Natural killer cell (primary cell): ENCODE results near the gene XCL1. TPM values are rescaled to one million over a fixed set of nuclear protein-coding genes. Genes with fewer than 3 reads are reported as not detected.

Experiments used
- ATAC-seq, 3 donors: fragments of 150-1000 bp in 2 of 3; fragments of 200-7000 bp in 1 of 3; cut with Tn5 transposase; 1 replicate in 1 of 3; 2 replicates in 2 of 3; pipeline ENCODE4 v1.10.0; 2021; ENCODE audit warnings: mild to moderate bottlenecking in 2 of 3, moderate library complexity in 2 of 3
- DNase-seq, 2 donors: peaks; one replicate each; pipeline versions ENCODE4 v3.0.0 to v3.0.0-alpha.2; 2013 to 2021; ENCODE audit warnings: mixed read lengths in 1 of 2
- H3K27ac ChIP-seq: one replicate; pipeline ENCODE4 v1.5.1; 2013; ENCODE audit warnings: mild to moderate bottlenecking, low read length
- H3K27me3 ChIP-seq: one replicate; pipeline ENCODE4 v1.6.1; 2013; ENCODE audit warnings: low read length; ENCODE audit not compliant: control insufficient read depth, insufficient read depth
- H3K36me3 ChIP-seq: one replicate; pipeline ENCODE4 v1.6.1; 2013; ENCODE audit warnings: low read length; ENCODE audit not compliant: control insufficient read depth, insufficient read depth
- H3K4me1 ChIP-seq: one replicate; pipeline ENCODE4 v1.6.1; 2013; ENCODE audit warnings: low read length; ENCODE audit not compliant: control insufficient read depth, insufficient read depth
- H3K4me3 ChIP-seq: one replicate; pipeline ENCODE4 v1.5.1; 2013; ENCODE audit warnings: low read length
- H3K9me3 ChIP-seq: one replicate; pipeline ENCODE4 v1.6.1; 2013; ENCODE audit warnings: low read length; ENCODE audit not compliant: control insufficient read depth, insufficient read depth
- H3K27ac Mint-ChIP-seq, 2 donors: one replicate each; pipeline ENCODE4 v1.8.0; 2022; ENCODE audit warnings: mild to moderate bottlenecking in 2 of 2, mixed read lengths in 2 of 2, moderate library complexity in 1 of 2
- H3K27me3 Mint-ChIP-seq, 2 donors: one replicate each; pipeline ENCODE4 v1.8.0; 2022; ENCODE audit warnings: low read depth in 2 of 2, mixed read lengths in 2 of 2
- H3K36me3 Mint-ChIP-seq: one replicate; pipeline ENCODE4 v1.8.0; 2022; ENCODE audit warnings: mixed read lengths
- H3K4me1 Mint-ChIP-seq, 2 donors: one replicate each; pipeline ENCODE4 v1.8.0; 2022; ENCODE audit warnings: mixed read lengths in 2 of 2
- H3K4me3 Mint-ChIP-seq: one replicate; pipeline ENCODE4 v1.8.0; 2022; ENCODE audit warnings: mild to moderate bottlenecking, moderate library complexity, mixed read lengths
- H3K9me3 Mint-ChIP-seq, 2 donors: one replicate each; pipeline ENCODE4 v1.8.0; 2022; ENCODE audit warnings: mixed read lengths in 2 of 2
- WGBS: methylation state at CpG from one replicate; pipeline ENCODE4 v1.1.7; 2013; ENCODE audit warnings: missing lambda C conversion rate; ENCODE audit not compliant: insufficient coverage; 5-methylcytosine and 5-hydroxymethylcytosine counted together
- intact Hi-C: fragments of 100-400 bp; cut with micrococcal nuclease; formaldehyde crosslinking; loops from one replicate; pipeline ENCODE4 v1.14.2; 2022
- total RNA-seq, 4 donors: library from RNA; stranded (reverse); fragments of 120-200 nt in 1 of 4; gene quantifications; one replicate each; pipeline versions ENCODE4 v1.2.3 to v1.2.4, GENCODE V29; 2013 to 2022
- TF ChIP-seq, protein P1 (sequence below): fragments of 200-600 bp; IDR thresholded peaks from one replicate; pipeline ENCODE4 v1.8.0; 2022; ENCODE audit warnings: antibody characterized with exemption

Gene XCL1
- total RNA-seq, 3 donors from 2014 or later (not counting 1 experiment from before 2014, with no cell fraction given): 11.4 to 23.8 (median 16.1) TPM

DNA sequence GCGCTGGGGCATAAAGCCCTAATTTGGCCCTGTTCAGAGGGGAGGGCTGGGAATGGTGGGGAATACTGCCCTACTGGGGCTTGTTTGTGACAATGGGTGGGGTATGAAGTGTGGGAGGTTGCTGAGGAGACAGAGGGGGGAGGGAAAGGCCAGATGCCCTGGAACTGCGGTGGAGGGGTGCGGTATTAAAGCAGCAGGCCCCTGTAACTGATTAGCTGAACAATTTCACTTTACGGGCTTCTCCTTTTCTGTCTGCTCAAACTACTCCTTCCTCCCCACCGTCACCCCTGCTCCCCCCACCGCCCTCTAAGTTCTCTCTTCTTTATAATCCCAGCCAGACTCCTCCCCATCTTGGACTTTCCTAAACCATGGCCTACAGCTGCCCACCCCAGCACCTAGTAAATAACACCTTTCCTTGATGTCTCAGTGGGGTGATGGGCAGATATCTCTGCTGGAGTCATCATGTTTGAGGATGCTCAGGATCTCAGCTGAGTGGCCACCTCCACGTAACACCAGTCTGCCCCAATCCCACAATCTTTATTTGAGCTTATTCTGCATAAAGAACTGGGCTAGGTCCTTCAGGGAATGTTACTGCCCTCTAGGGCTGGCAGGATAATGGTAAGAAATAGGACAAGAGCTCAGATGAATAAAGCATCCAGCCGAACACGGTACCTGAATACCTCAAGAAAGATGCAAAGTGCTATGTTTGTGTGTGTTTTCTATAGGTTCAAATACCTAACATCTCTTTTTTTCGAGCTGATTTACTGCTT lies 33.5 kb downstream of the XCL1 start:
- whole genome bisulfite sequencing: 81% methylated on average over 9 of the region's 10 CpGs
- TF ChIP-seq, protein P1, sequence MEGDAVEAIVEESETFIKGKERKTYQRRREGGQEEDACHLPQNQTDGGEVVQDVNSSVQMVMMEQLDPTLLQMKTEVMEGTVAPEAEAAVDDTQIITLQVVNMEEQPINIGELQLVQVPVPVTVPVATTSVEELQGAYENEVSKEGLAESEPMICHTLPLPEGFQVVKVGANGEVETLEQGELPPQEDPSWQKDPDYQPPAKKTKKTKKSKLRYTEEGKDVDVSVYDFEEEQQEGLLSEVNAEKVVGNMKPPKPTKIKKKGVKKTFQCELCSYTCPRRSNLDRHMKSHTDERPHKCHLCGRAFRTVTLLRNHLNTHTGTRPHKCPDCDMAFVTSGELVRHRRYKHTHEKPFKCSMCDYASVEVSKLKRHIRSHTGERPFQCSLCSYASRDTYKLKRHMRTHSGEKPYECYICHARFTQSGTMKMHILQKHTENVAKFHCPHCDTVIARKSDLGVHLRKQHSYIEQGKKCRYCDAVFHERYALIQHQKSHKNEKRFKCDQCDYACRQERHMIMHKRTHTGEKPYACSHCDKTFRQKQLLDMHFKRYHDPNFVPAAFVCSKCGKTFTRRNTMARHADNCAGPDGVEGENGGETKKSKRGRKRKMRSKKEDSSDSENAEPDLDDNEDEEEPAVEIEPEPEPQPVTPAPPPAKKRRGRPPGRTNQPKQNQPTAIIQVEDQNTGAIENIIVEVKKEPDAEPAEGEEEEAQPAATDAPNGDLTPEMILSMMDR: no peak
- Histone ChIP-seq H3K9me3 (no peaks in the 10 kb centered on the region), H3K36me3 (no peaks in the 10 kb centered on the region), H3K27ac (no peak overlapping the region), H3K27me3 (no peaks in the 10 kb centered on the region), H3K4me1 (no peaks in the 10 kb centered on the region), H3K4me3 (no peak overlapping the region)
- H3K27me3 Mint-ChIP-seq: peaks cover 4 to 18% of the 10 kb centered on the region in 2 donors
- DNase-seq (no peak), ATAC-seq (no peak)
- no peak overlapping the region for H3K27ac Mint-ChIP-seq
- intact Hi-C loops: loop anchor here (10.0 kb wide), 2 partner anchors 525 to 1195 kb away; no protein-coding TSS in a partner anchor
- no peaks in the 10 kb centered on the region for H3K4me1 Mint-ChIP-seq
- no peak overlapping the region for H3K4me3 Mint-ChIP-seq
- no peaks in the 10 kb centered on the region for H3K9me3 Mint-ChIP-seq
- no peaks in the 10 kb centered on the region for H3K36me3 Mint-ChIP-seq

DNA sequence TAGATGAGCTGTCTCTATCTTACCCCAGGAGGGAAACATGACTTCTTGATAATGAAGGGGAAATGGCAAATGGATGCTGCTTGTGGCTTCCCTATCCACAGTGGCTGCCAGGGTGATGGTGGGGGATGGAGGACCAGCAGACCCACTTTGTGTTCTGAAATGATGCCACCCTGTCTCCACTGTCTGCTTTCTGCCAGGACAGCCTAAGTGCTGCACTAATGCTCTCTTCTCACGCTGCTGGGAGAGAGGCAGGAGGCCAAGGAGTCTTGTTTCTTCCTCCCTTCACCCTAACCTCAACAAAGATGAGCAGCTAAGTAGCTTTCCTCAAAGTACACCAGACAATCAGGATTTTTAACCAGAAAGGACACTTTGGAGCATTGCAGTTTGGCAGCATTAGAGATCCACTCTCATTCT lies 36.6 kb downstream of the XCL1 start:
- DNase-seq: no peak
- intact Hi-C loops: no loop called here
- WGBS: 90% methylated on average over 1 of the region's 1 CpG
- Histone ChIP-seq H3K36me3 (no peaks in the 10 kb centered on the region), H3K4me3 (no peak overlapping the region), H3K27me3 (no peaks in the 10 kb centered on the region), H3K4me1 (no peaks in the 10 kb centered on the region), H3K9me3 (no peaks in the 10 kb centered on the region), H3K27ac (no peak overlapping the region)
- Mint-ChIP-seq H3K9me3 (no peaks in the 10 kb centered on the region), H3K27me3 (peaks cover 4 to 13% of the 10 kb centered on the region in 2 donors), H3K36me3 (no peaks in the 10 kb centered on the region), H3K27ac (no peak overlapping the region), H3K4me3 (no peak overlapping the region), H3K4me1 (no peaks in the 10 kb centered on the region)
- TF ChIP-seq, protein P1: no peak
- ATAC-seq: no peak

DNA sequence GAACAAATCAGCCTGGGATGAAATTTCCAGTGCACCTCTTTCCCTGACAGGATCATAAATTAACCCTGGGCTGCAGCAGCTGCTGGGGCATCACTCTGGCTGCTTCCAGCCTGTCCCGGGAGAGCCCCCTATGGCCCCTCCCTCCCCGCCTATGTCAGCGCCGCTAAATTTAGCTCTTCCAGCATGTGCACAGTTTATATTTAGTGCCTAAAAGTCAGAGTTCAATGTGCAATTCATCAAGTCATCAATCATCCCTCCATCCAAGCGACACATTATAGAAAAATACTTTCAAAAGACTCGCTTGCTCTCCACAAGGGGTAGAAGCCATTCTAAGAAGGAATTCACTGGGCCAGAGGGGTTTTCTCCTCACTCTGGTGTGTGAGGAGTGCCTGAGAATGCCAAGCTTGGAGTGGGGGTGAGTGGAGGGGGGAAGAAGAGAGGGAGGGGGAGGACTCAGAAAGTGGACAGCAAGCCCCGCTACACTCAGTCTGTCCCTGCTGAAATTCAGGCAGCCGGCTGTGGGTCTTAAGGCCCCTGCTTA lies 37.4 kb downstream of the XCL1 start:
- Mint-ChIP-seq H3K4me1 (no peaks in the 10 kb centered on the region), H3K27me3 (peaks cover under 1 to 8% of the 10 kb centered on the region in 2 donors), H3K36me3 (no peaks in the 10 kb centered on the region), H3K9me3 (no peaks in the 10 kb centered on the region), H3K4me3 (no peak overlapping the region), H3K27ac (no peak overlapping the region)
- H3K36me3 ChIP-seq: no peaks in the 10 kb centered on the region
- DNase-seq (no peak), ATAC-seq (no peak)
- no peak overlapping the region for H3K27ac ChIP-seq
- H3K9me3 ChIP-seq: no peaks in the 10 kb centered on the region
- no peaks in the 10 kb centered on the region for H3K4me1 ChIP-seq
- no peak overlapping the region for H3K4me3 ChIP-seq
- H3K27me3 ChIP-seq: no peaks in the 10 kb centered on the region
- WGBS: 66% methylated on average over 8 of the region's 8 CpGs
- TF ChIP-seq, protein P1: no peak
- intact Hi-C loops: no loop called here
